ACC112 (cell line): ENCODE measurements around the gene DPP6.

Source experiments
- H2AFZ ChIP-seq: fragments of 200-600 bp; sonication (generic); one replicate; pipeline ENCODE4 v1.6.0; 2017; ENCODE audit warnings: antibody characterized with exemption, low read length; ENCODE audit not compliant: unreplicated experiment
- H3K27ac ChIP-seq: fragments of 200-600 bp; sonication (generic); 2 replicates; pipeline ENCODE4 v1.5.1; 2014; ENCODE audit warnings: low read depth, mild to moderate bottlenecking, antibody characterized with exemption, low read length, moderate library complexity
- H3K27me3 ChIP-seq: fragments of 200-600 bp; sonication (generic); 2 replicates; pipeline ENCODE4 v1.6.1; 2014; ENCODE audit warnings: mild to moderate bottlenecking, antibody characterized with exemption, low read length, moderate library complexity, mixed read lengths; ENCODE audit not compliant: insufficient read depth
- H3K36me3 ChIP-seq: fragments of 200-600 bp; sonication (generic); 2 replicates; pipeline ENCODE4 v1.6.1; 2016; ENCODE audit warnings: mild to moderate bottlenecking, antibody characterized with exemption, low read length, moderate library complexity, mixed read lengths; ENCODE audit not compliant: insufficient read depth
- H3K4me1 ChIP-seq: fragments of 200-600 bp; sonication (generic); one replicate; pipeline ENCODE4 v1.6.1; 2016; ENCODE audit warnings: low read length, mixed read lengths; ENCODE audit not compliant: insufficient read depth, unreplicated experiment, control insufficient read depth
- H3K4me3 ChIP-seq: fragments of 200-600 bp; sonication (generic); 2 replicates; pipeline ENCODE4 v1.5.1; 2014; ENCODE audit warnings: mild to moderate bottlenecking, low read depth, low read length
- H3K79me2 ChIP-seq: fragments of 200-600 bp; sonication (generic); one replicate; pipeline ENCODE4 v1.6.0; 2016; ENCODE audit warnings: low read length; ENCODE audit not compliant: control insufficient read depth, unreplicated experiment, insufficient read depth

Gene DPP6

GRCh38 chr7:154380771-154381170 lies 328.6 kb downstream of the DPP6 start:
- Histone ChIP-seq H2AFZ (no peak overlapping the region), H3K4me1 (no peaks in the 10 kb centered on the region), H3K27ac (no peak overlapping the region), H3K36me3 (no peaks in the 10 kb centered on the region), H3K79me2 (no peaks in the 10 kb centered on the region), H3K27me3 (no peaks in the 10 kb centered on the region), H3K4me3 (no peak overlapping the region)

- H3K79me2 ChIP-seq, result no peaks in the 10 kb centered on the region
- no peaks in the 10 kb centered on the region for H3K36me3 ChIP-seq
- no peaks in the 10 kb centered on the region for H3K4me1 ChIP-seq
- no peak overlapping the region for H3K27ac ChIP-seq
- no peak overlapping the region for H3K4me3 ChIP-seq
- no peaks in the 10 kb centered on the region for H3K27me3 ChIP-seq
- no peak overlapping the region for H2AFZ ChIP-seq
Measured at GRCh38 chr7:154383045-154383444, 330.8 kb downstream of the DPP6 start.

- no peak overlapping the region for H2AFZ ChIP-seq
- H3K79me2 ChIP-seq, result no peaks in the 10 kb centered on the region
Measured at GRCh38 chr7:154385214-154385613, 333.0 kb downstream of the DPP6 start.

DNA sequence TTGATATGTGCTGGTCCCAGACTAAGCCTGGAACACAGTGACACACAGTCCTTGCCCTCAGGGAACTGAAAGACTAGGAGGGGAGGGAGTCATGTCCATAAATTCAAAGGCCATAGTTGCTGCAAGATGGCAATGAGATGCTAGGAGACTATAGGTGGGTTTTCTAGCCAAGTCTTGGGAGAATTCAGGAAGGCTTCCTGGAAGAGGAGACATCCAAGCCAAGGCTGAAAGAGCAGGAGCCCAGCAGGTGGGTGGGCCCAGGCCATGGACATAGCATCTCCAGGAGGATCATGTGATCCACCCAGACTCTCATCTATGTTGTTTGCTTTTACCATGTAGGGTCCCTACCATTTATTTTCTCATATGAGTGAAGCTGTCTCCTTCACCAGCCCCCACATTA lies 335.1 kb downstream of the DPP6 start:
- H2AFZ ChIP-seq, result no peak overlapping the region
- no peaks in the 10 kb centered on the region for H3K79me2 ChIP-seq
- H3K4me3 ChIP-seq, result no peak overlapping the region
- no peaks in the 10 kb centered on the region for H3K4me1 ChIP-seq
- no peak overlapping the region for H3K27ac ChIP-seq
- no peaks in the 10 kb centered on the region for H3K36me3 ChIP-seq
- no peaks in the 10 kb centered on the region for H3K27me3 ChIP-seq

More at GRCh38 chr7:154385214-154385613, 333.0 kb downstream of the DPP6 start:
- no peak overlapping the region for H3K4me3 ChIP-seq
- no peak overlapping the region for H3K27ac ChIP-seq
- H3K27me3 ChIP-seq, result no peaks in the 10 kb centered on the region
- no peaks in the 10 kb centered on the region for H3K4me1 ChIP-seq
- no peaks in the 10 kb centered on the region for H3K36me3 ChIP-seq

DNA sequence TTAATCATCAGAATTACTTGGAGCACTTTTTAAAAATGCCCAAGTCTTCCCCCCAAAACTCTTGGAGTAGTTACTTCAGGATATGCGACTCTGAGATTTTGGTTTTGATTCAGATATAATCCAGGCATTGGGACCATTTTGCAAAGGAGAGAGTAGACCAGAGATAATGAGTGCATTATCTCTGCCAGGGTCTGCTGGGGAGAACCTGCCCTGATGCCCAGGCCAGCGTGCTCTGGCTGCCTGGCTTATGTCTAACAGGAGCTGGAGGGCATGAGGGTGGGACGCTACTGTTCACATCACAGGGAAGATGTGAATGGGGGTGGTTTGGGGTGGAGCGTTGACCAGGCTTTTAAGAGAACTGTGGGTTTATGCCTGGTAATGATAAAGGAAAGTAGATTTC lies 336.2 kb downstream of the DPP6 start:
- no peaks in the 10 kb centered on the region for H3K79me2 ChIP-seq
- no peaks in the 10 kb centered on the region for H3K4me1 ChIP-seq
- no peaks in the 10 kb centered on the region for H3K36me3 ChIP-seq
- no peak overlapping the region for H3K4me3 ChIP-seq
- no peak overlapping the region for H3K27ac ChIP-seq
- no peaks in the 10 kb centered on the region for H3K27me3 ChIP-seq
- no peak overlapping the region for H2AFZ ChIP-seq

DNA sequence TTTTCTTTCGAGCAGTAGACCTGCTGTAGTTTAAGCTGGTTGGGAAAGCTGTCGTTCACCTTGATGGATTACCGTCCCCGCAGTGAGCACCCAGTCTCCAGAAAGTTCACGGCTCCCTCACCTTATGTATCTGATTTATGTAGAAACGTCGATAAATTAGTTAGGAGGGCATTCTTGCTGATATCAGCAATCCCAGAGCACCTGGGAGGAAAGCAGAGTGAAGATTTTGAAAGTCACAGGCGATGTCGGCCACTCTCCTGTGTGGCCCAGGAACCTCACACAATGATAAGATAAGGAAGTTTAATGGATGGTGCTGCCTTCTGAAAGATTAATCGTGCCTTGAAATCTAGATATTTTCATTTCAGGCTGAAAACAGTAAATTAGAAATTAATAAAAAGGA lies 336.8 kb downstream of the DPP6 start:
- Histone ChIP-seq H3K4me1 (no peaks in the 10 kb centered on the region), H3K36me3 (no peaks in the 10 kb centered on the region), H3K79me2 (no peaks in the 10 kb centered on the region), H2AFZ (no peak overlapping the region), H3K27me3 (no peaks in the 10 kb centered on the region), H3K4me3 (no peak overlapping the region), H3K27ac (no peak overlapping the region)

- Histone ChIP-seq H3K4me3 (no peak overlapping the region), H3K79me2 (no peaks in the 10 kb centered on the region), H3K27ac (no peak overlapping the region), H3K4me1 (no peaks in the 10 kb centered on the region), H3K27me3 (no peaks in the 10 kb centered on the region), H2AFZ (no peak overlapping the region), H3K36me3 (no peaks in the 10 kb centered on the region)
Measured at GRCh38 chr7:154390961-154391360, 338.8 kb downstream of the DPP6 start.

- H3K36me3 ChIP-seq, result no peaks in the 10 kb centered on the region
- H3K4me1 ChIP-seq, result no peaks in the 10 kb centered on the region
- H3K27ac ChIP-seq, result no peak overlapping the region
- no peaks in the 10 kb centered on the region for H3K79me2 ChIP-seq
- no peak overlapping the region for H3K4me3 ChIP-seq
- no peaks in the 10 kb centered on the region for H3K27me3 ChIP-seq
- H2AFZ ChIP-seq, result no peak overlapping the region
Measured at GRCh38 chr7:154394804-154395203, 342.6 kb downstream of the DPP6 start.

- Histone ChIP-seq H3K27me3 (no peaks in the 10 kb centered on the region), H3K79me2 (no peaks in the 10 kb centered on the region), H2AFZ (no peak overlapping the region), H3K36me3 (no peaks in the 10 kb centered on the region), H3K4me1 (no peaks in the 10 kb centered on the region), H3K27ac (no peak overlapping the region), H3K4me3 (no peak overlapping the region)
Measured at GRCh38 chr7:154406312-154406711, 354.1 kb downstream of the DPP6 start.

DNA sequence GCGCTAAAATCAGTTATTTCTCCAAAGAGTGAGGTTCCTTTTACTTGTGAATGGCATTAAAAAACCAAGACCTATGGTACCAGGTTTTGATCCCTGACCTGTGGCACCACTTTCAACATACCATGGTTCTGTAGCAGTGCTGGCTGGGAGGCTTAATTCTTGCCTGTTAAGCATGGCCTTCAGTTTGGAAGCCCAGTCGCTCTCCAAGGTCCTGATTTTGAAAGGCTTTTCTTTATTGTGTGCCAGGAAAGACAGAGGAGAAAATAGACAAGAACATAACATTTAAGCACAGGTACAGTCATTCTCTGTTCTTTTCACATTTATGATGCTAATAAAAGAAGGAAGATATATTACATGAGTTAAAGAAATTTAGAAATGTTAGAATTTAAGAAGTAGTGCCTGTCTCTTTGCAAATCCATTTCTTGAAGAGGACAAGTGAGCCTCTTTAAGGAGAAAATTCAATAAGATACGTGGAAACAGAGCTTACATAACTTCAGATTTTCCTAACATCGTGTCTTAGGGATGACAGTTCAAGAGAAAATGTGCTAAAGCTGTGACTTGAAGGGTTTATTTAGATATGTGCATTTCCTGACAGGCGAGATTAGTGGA lies 357.6 kb downstream of the DPP6 start:
- Histone ChIP-seq H3K4me3 (no peak overlapping the region), H2AFZ (no peak overlapping the region), H3K36me3 (no peaks in the 10 kb centered on the region), H3K79me2 (no peaks in the 10 kb centered on the region), H3K27me3 (no peaks in the 10 kb centered on the region), H3K27ac (no peak overlapping the region), H3K4me1 (no peaks in the 10 kb centered on the region)

GRCh38 chr7:154412105-154412504 lies 359.9 kb downstream of the DPP6 start:
- no peak overlapping the region for H2AFZ ChIP-seq
- no peak overlapping the region for H3K4me3 ChIP-seq
- H3K36me3 ChIP-seq, result no peaks in the 10 kb centered on the region
- H3K27ac ChIP-seq, result no peak overlapping the region
- no peaks in the 10 kb centered on the region for H3K27me3 ChIP-seq
- H3K79me2 ChIP-seq, result no peaks in the 10 kb centered on the region
- no peaks in the 10 kb centered on the region for H3K4me1 ChIP-seq
